AG09319 (cell line): ENCODE results near the gene SUPT3H.

ENCODE experiments used
- DNase-seq: peaks from one replicate; pipeline ENCODE4 v3.0.0-alpha.2; 2010; ENCODE audit warnings: low read depth; ENCODE audit errors: extremely low read depth
- CTCF ChIP-seq: IDR thresholded peaks from 2 replicates; pipeline ENCODE4 v1.5.1; 2011; ENCODE audit warnings: low read depth, mild to moderate bottlenecking, inconsistent platforms, low read length, moderate library complexity

The SUPT3H gene

DNA sequence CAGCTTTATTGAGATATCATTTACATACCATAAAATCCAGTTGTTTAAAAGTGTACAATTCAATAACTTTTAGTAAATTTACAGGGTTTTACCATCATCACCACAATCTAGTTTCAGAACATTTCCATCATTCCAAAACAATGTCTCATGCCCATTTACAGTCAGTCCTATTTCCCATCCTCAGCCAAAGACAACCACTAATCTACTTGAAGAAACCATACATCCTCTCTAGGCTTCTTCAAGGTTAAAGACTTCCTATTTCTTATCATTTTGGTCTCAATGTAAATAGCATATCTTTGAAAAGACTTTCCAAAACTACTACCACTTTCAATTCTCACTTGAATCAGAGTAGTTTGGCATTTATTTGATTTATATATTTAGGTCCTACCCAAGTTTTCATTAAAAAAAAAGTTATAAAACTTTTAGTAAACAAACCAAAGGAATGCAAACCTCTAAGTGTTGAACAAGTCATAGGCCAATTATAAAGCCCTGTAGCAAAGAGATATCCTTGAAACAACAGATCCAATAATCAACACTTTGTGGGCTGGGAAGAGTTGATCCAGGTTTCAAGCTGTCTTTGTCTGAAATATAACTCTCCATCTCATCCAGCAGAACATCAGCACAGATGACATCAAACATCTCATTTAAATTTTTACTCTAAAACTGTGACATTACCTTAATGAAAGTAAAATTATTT, 260.9 kb downstream of the SUPT3H start:
- DNase-seq: peak; percentile 27
- TF ChIP-seq CTCF: no peak

GRCh38 chr6:45115696-45116095, 262.0 kb downstream of the SUPT3H start:
- TF ChIP-seq CTCF: no peak
- DNase-seq: no peak

DNA sequence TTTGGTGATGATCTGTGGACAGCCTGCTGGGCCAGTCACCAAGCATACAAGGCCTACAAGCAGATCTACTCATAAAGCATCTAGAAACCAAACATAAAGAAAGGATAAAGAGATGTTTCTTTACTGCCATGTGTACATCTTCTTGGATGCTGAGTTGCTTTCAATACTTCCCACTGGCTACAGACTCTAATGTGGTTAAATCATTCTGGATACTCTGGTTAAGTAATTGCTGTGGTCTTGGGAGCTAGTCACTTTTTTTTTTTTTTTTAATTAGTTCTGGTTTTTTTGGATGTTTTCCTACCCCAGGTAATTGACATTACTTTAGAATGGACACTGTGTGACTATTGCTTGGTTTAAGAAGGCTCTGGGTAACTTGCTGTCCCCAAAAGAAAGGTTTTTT, 265.0 kb downstream of the SUPT3H start:
- TF ChIP-seq CTCF: no peak
- no peak for DNase-seq

GRCh38 chr6:45109551-45109950, 268.2 kb downstream of the SUPT3H start:
- DNase-seq: no peak
- no peak for TF ChIP-seq CTCF

DNA sequence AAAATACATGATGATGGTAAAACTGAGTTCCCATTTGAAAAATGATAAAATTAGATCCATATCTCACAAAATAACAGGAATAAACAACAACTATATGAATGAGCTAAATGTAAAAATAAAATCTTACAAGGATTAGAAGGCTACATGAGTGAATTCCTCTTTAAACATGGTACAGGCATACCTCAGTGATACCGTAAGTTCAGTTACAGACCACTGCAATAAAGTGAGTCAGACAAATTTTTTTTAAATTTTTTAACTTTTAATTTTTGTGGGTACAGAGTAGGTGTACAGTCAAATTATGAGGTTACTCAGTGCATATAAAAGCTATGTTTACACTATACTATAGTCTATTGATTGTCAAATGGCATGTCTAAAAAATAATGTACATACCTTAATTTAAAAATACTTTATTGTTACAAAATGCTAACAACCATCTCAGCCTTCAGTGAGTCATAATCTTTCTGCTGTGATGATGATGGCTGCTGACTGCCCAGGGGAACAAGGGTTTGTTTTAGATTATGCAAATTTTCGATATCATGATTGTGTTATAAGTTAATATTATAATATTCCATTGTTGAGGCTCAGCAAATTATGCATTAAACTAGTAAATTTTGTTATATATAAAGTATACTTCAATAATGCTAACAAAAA, 272.4 kb downstream of the SUPT3H start:
- TF ChIP-seq CTCF: no peak
- no peak for DNase-seq

DNA sequence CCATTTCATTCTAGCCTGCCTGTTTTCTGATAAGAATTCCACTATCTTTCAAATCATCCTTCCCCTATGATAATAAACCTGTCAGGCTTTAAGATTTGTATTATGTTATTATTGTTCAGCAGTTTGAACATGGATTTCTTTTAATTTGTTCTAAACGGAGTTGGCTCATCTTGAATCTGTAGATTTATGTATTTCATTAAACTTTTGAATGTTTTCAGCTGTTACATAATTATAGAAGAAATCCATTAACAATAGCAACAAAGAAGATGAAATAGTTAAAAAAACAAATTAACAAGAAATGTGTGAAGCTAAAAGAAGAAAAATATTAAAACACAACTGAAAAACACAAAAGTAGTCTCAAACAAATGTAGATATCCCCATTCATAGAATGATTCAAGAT, 273.3 kb downstream of the SUPT3H start:
- DNase-seq: no peak
- TF ChIP-seq CTCF: no peak

GRCh38 chr6:45098256-45098655, 279.5 kb downstream of the SUPT3H start:
- no peak for DNase-seq
- no peak for TF ChIP-seq CTCF
